GM12874 (cell line): ENCODE results near the gene CYB5R3.

Source experiments
- CTCF ChIP-seq: IDR thresholded peaks from 2 replicates; pipeline ENCODE4 v1.5.1; 2011; ENCODE audit warnings: low read depth, mild to moderate bottlenecking, control low read depth, low read length, moderate library complexity; ENCODE audit not compliant: insufficient read depth

CYB5R3 gene

GRCh38 chr22:42692239-42693054 lies 43.3 kb upstream of the CYB5R3 start:
- TF ChIP-seq CTCF: peak; percentile 66

GRCh38 chr22:42691440-42691839 lies 42.2 kb upstream of the CYB5R3 start:
- TF ChIP-seq CTCF: no peak

DNA sequence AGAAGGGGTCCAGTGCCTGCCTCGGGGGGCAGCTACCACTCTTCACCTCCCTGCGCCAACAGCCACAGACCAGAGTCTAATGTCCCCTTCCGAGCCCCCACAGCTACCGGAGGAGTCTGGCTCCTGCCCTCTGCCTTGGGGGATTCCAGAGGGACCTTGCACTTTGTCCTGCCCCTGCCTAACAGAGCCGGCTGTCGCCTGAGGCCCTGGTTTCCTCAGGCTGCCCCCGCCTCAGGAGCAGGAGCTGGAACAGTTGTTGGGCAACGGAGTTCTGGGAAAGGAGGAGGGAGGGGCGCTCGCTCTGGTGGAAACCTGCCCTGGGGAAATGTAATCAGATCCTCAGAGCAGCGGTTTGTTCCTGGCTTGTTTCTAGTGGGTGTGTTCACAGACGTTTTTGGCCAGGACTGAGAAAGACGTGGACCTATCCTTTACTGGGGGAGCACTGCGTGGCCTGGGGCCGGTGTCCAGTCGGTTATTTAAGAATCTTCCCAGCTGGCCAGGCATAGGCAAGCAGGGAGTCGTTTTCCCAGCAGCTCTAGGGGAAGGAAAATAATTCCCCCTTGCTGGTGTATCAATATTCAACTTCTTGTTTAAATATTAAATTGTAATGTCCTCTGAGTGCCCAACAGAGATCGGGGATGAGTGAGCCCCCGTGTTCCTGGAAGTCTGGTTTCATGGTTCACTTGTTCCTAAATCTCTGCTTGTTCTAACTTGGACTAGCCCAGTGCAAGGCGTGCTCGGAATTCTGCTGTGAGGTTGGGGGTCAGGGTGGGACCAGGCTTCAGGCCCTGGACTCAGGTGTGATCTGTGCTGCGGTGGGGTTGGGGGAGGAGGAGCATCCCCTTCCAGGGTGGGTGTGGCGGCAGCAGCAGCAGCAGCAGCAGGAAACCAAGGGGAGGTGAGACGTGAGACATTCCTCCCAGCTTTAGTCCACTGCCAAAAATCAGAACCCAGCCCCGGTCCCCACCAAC lies 39.3 kb upstream of the CYB5R3 start:
- TF ChIP-seq CTCF: no peak

DNA sequence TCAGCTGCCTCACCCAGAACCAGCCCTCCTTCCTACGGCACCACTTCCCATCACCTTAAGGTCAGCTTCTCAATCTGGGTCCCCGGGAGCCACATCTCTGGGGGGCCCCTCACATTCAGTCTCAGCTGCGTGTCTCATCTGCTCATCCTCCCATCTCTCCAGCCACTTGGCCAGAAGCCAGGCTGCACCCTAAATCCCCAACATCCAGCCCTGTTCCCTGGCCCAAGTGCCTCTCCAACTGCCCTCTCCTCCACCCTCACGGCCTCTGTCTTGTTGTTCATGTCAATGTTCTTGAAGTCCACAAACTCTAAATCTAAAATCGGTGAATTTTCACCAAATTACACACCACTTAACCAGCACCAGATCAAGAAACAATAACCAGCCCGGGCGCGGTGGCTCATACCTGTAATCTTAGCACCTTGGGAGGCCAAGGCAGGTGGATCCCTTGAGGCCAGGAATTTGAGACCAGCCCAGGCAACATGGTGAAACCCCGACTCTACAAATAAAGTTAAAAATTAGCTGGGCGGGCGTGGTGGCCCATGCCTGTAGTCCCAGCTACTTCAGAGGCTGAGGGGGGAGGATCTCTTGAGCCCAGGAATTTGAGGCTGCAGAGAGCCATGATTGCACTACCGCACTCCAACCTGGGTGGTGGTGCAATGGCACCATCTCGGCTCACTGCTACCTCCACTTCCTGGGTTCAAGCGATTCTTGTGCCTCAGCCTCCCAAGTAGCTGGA lies 37.7 kb upstream of the CYB5R3 start:
- no peak for TF ChIP-seq CTCF

DNA sequence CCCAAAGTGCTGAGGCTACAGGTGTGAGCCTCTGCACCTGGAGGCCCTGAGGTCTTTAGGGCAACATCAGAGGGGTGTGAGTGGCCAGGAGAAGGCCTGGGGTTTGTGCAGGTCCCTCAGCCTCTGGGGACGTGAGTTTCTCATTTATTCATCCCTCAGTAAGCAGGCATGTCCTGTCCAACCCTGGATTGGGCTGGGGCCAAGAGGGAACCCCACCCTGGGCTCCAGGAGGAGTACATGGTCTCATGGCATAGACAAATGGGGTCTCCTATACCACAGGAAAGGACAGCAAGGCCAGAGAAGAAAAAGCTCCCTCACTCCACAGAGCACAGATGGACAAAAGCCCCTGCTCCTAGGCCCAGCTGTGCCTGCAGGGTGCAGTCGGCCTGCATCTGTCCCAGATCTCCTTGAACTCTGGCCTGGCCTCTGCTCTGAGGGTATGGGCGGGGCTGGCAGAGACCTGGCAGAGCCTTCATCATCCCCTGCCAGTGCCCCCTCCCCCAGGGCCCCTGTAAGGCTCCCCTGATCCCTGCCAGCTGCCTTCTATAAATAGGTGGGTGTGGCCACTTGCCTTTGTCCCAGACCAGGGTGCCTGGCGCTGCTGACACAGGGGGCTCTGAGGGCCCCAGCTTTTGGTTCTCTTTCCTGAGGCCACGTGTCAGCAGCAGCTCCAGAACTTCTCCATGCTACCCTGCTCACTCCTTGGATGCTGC lies 36.9 kb upstream of the CYB5R3 start:
- no peak for TF ChIP-seq CTCF

- no peak for TF ChIP-seq CTCF
Observed at GRCh38 chr22:42684462-42685195, 35.4 kb upstream of the CYB5R3 start.
